Adrenal gland (tissue), 19 donors: Measurements from ENCODE around the gene P2RY4. TPM values are rescaled to one million over a fixed set of nuclear protein-coding genes. Genes with fewer than 3 reads are reported as not detected.

Source experiments
- DNase-seq, 7 donors: peaks; one replicate each; pipeline ENCODE4 v3.0.0-alpha.2; 2019 to 2020
- H3K27ac ChIP-seq, 5 donors: fragments of 200-600 bp; sonication (generic) in 4 of 5; 1 replicate in 3 of 5; 2 replicates in 2 of 5; pipeline versions ENCODE4 v1.5.1 to v1.8.0; 2016 to 2020; ENCODE audit warnings: mild to moderate bottlenecking in 1 of 5
- H3K27me3 ChIP-seq: fragments of 200-600 bp; 2 replicates; pipeline ENCODE4 v1.8.0; 2021
- H3K36me3 ChIP-seq, 2 donors: fragments of 200-600 bp; replicated peaks in 1 of 2; 1 replicate in 1 of 2; 2 replicates in 1 of 2; pipeline versions ENCODE4 v1.5.1 to v1.8.0; 2018 to 2022
- H3K4me1 ChIP-seq, 2 donors: fragments of 200-600 bp; replicated peaks in 1 of 2; 1 replicate in 1 of 2; 2 replicates in 1 of 2; pipeline versions ENCODE4 v1.5.1 to v1.8.0; 2018 to 2021
- H3K4me3 ChIP-seq, 4 donors: fragments of 200-600 bp; sonication (generic) in 3 of 4; one replicate each; pipeline ENCODE4 v1.5.1; 2016 to 2018
- H3K9me3 ChIP-seq, 3 donors: fragments of 200-600 bp; sonication (generic) in 1 of 3; replicated peaks in 1 of 3; 1 replicate in 2 of 3; 2 replicates in 1 of 3; pipeline versions ENCODE4 v1.5.1 to v1.8.0; 2016 to 2021
- POLR2A ChIP-seq, 2 donors: fragments of 450-650 bp; IDR thresholded peaks; one replicate each; pipeline ENCODE4 v1.6.1; 2017; ENCODE audit warnings: antibody characterized with exemption in 2 of 2, mild to moderate bottlenecking in 2 of 2, moderate library complexity in 1 of 2
- WGBS, 4 donors: extraction: QIAGEN DNeasy Blood & Tissue Kit in 2 of 4; methylation state at CpG; one replicate each; pipeline versions ENCODE4 v1.1.5 to v1.1.7; 2013 to 2017; 5-methylcytosine and 5-hydroxymethylcytosine counted together
- intact Hi-C, 2 donors: fragments of 100-400 bp; cut with DNase I; formaldehyde crosslinking; loops; one replicate each; pipeline versions ENCODE4 v1.14.1 to v1.15.0; 2022 to 2023
- long read RNA-seq, 10 donors: library from polyadenylated mRNA in 3 of 10; unstranded in 2 of 10; stranded (forward) in 1 of 10; transcript quantifications; one replicate each; pipeline ENCODE4 v2.0.0 and lab custom pipeline, GENCODE V29; 2021 to 2026
- polyA plus RNA-seq, 3 donors: library from polyadenylated mRNA; stranded (reverse); fragments of 200-250 nt in 2 of 3; fragments of 350-450 nt in 1 of 3; fragmentation: Illumina TruSeq in 1 of 3; extraction: RNeasy Lipid Tissue Mini Kit (QIAGEN cat#74804) in 1 of 3; gene quantifications; one replicate each; pipeline ENCODE4 v1.2.3, GENCODE V29; 2013 to 2014
- total RNA-seq, 9 donors: library from RNA; depleted of rRNA in 4 of 9; stranded (reverse); fragments of >200 nt in 4 of 9; fragments of 120-200 nt in 1 of 9; fragmentation: NEBNext Ultra II Directional in 1 of 9; extraction: Animal tissue kit (Norgen Biotek cat#: 25700) in 1 of 9; gene quantifications; one replicate each; pipeline versions ENCODE4 v1.1.0 to v1.2.4, GENCODE V29; 2013 to 2023
- TF ChIP-seq, protein P1 (sequence below), 6 experiments: fragments of 450-650 bp in 4 of 6; fragments of 200-600 bp in 2 of 6; sonication (generic) in 1 of 6; IDR thresholded peaks; 1 replicate in 5 of 6; 2 replicates in 1 of 6; pipeline versions ENCODE4 v1.5.1 to v1.8.0; 2016 to 2021; ENCODE audit warnings: antibody characterized with exemption in 6 of 6, mild to moderate bottlenecking in 2 of 6, moderate library complexity in 1 of 6
- donor health status: healthy with polysubstance abuse.
- donor health status: Bipolar disorder and iron deficiency.
- donor health status: DM: yes; HTN: yes; CAD: no.
- donor health status: DM: no; HTN: no; CAD: no.
- donor health status: DM: no; HTN: no; CAD: no.
- donor health status: DM: yes; HTN: yes; CAD: no.

P2RY4 gene
- total RNA-seq (under 1 TPM in 6 of 9 donors, not detected in 3; 0.11 to 0.37 (median 0.23) TPM), polyA plus RNA-seq (under 1 TPM in 1 of 3 donors, not detected in 2; 0.03 TPM)
- long read RNA-seq, donor 1 = 0 reads
- long read RNA-seq, donor 2 = 0 reads
- long read RNA-seq, donor 3 = 0 reads
- long read RNA-seq, donor 4 = 0 reads
- long read RNA-seq, donor 5 = 0 reads
- long read RNA-seq, donor 6 = 0 reads
- long read RNA-seq, donor 7 = 0 reads
- long read RNA-seq, donor 8 = 0 reads
- long read RNA-seq, donor 9 = 0 reads
- long read RNA-seq, donor 10 = 0 reads

- WGBS, 4 donors = 53 to 84% (median 68%) methylated on average over 3 to 4 of the region's 4 CpGs
- intact Hi-C loops = no loop called here
- H3K4me1 ChIP-seq = no peaks in the 10 kb centered on the region
These were observed at the start of gene P2RY4 for GRCh38 chrX:70260104-70260503. Gene P2RY4, minus strand, starts transcription at chrX:70260204. Its CDS starts 580 bp downstream, at chrX:70259624.

GRCh38 chrX:70301716-70302115, 41.7 kb upstream of the P2RY4 start:
- peaks cover 14% of the 10 kb centered on the region for H3K27me3 ChIP-seq
- no peak for TF ChIP-seq POLR2A (IDR thresholded peaks at IDR 0.05)
- TF ChIP-seq, protein P1, sequence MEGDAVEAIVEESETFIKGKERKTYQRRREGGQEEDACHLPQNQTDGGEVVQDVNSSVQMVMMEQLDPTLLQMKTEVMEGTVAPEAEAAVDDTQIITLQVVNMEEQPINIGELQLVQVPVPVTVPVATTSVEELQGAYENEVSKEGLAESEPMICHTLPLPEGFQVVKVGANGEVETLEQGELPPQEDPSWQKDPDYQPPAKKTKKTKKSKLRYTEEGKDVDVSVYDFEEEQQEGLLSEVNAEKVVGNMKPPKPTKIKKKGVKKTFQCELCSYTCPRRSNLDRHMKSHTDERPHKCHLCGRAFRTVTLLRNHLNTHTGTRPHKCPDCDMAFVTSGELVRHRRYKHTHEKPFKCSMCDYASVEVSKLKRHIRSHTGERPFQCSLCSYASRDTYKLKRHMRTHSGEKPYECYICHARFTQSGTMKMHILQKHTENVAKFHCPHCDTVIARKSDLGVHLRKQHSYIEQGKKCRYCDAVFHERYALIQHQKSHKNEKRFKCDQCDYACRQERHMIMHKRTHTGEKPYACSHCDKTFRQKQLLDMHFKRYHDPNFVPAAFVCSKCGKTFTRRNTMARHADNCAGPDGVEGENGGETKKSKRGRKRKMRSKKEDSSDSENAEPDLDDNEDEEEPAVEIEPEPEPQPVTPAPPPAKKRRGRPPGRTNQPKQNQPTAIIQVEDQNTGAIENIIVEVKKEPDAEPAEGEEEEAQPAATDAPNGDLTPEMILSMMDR (IDR thresholded peaks at IDR 0.05) = no peak
- WGBS, 4 donors = 58 to 71% (median 63%) methylated on average over 3 of the region's 3 CpGs
- DNase-seq = no peak
- no peak overlapping the region for H3K27ac ChIP-seq
- H3K4me1 ChIP-seq = no peaks in the 10 kb centered on the region
- intact Hi-C loops = no loop called here
- H3K4me3 ChIP-seq = no peak overlapping the region
- no peaks in the 10 kb centered on the region for H3K36me3 ChIP-seq
- no peaks in the 10 kb centered on the region for H3K9me3 ChIP-seq

More at GRCh38 chrX:70260104-70260503, at the start of gene P2RY4:
- Histone ChIP-seq H3K4me3 (no peak within 1 kb of the TSS), H3K27ac (no peak within 1 kb of the TSS), H3K9me3 (no peaks in the 10 kb centered on the region), H3K27me3 (peaks cover 5% of the 10 kb centered on the region), H3K36me3 (no peaks in the 10 kb centered on the region)
- DNase-seq = no peak
- TF ChIP-seq POLR2A (IDR thresholded peaks at IDR 0.05) = no peak
- TF ChIP-seq, protein P1 (IDR thresholded peaks at IDR 0.05) = no peak

GRCh38 chrX:70293621-70294020, 33.6 kb upstream of the P2RY4 start:
- H3K9me3 ChIP-seq = no peaks in the 10 kb centered on the region
- WGBS, 4 donors = 70 to 93% (median 84%) methylated on average over 5 of the region's 5 CpGs
- H3K27ac ChIP-seq = no peak overlapping the region
- peaks cover 9% of the 10 kb centered on the region for H3K27me3 ChIP-seq
- H3K4me1 ChIP-seq = no peaks in the 10 kb centered on the region
- no peak overlapping the region for H3K4me3 ChIP-seq
- no peaks in the 10 kb centered on the region for H3K36me3 ChIP-seq
- TF ChIP-seq POLR2A (IDR thresholded peaks at IDR 0.05) = no peak
- TF ChIP-seq, protein P1 (IDR thresholded peaks at IDR 0.05) = no peak
- DNase-seq = no peak
- intact Hi-C loops = no loop called here

- WGBS, 4 donors = 0% methylated on average over 1 of the region's 1 CpG
- Histone ChIP-seq H3K27me3 (peaks cover 4% of the 10 kb centered on the region), H3K4me3 (no peak overlapping the region), H3K36me3 (no peaks in the 10 kb centered on the region), H3K9me3 (no peaks in the 10 kb centered on the region), H3K27ac (no peak overlapping the region), H3K4me1 (no peaks in the 10 kb centered on the region)
- intact Hi-C loops = no loop called here
- no peak for TF ChIP-seq POLR2A (IDR thresholded peaks at IDR 0.05)
- TF ChIP-seq, protein P1 (IDR thresholded peaks at IDR 0.05) = no peak
- no peak for DNase-seq
These were observed 32.8 kb upstream of the P2RY4 start for GRCh38 chrX:70292788-70293187.
